Activated naive CD4-positive, alpha-beta T cell treated with anti-CD3 and anti-CD28 coated beads for 36 hours (primary cell): ENCODE results near the gene TTC9B. TPM values are rescaled to one million over a fixed set of nuclear protein-coding genes. Genes with fewer than 3 reads are reported as not detected.
"Not testable (repeated sequence)": the region's sequence is repeated elsewhere in the genome, so short reads cannot be mapped to it uniquely, and the experiment has no call there.

ENCODE experiments used
- CTCF ChIA-PET: fragments of 350-600 bp; sonication (Branson Sonifier 250); formaldehyde crosslinking; loops from one replicate; lab custom pipeline; 2021; ENCODE audit warnings: antibody characterized with exemption; lab: Charles Lee
- DNase-seq: peaks from one replicate; pipeline ENCODE4 v3.0.0-alpha.2; 2020
- H3K27ac Mint-ChIP-seq: one replicate; pipeline ENCODE4 v1.8.0; 2021; ENCODE audit warnings: mild to moderate bottlenecking, mixed read lengths
- H3K27me3 Mint-ChIP-seq: one replicate; pipeline ENCODE4 v1.8.0; 2021; ENCODE audit warnings: low read depth, mixed read lengths
- H3K36me3 Mint-ChIP-seq: one replicate; pipeline ENCODE4 v1.8.0; 2021; ENCODE audit warnings: low read depth, mixed read lengths
- H3K4me1 Mint-ChIP-seq: one replicate; pipeline ENCODE4 v1.8.0; 2021; ENCODE audit warnings: low read depth, mixed read lengths
- H3K4me3 Mint-ChIP-seq: one replicate; pipeline ENCODE4 v1.8.0; 2021; ENCODE audit warnings: mild to moderate bottlenecking, moderate library complexity, mixed read lengths
- H3K9me3 Mint-ChIP-seq: one replicate; pipeline ENCODE4 v1.8.0; 2021; ENCODE audit warnings: mixed read lengths
- intact Hi-C: fragments of 100-400 bp; cut with micrococcal nuclease; formaldehyde crosslinking; loops from one replicate; pipeline ENCODE4 v1.15.1; 2023
- total RNA-seq, 2 experiments: library from RNA; stranded (reverse); gene quantifications; one replicate each; pipeline ENCODE4 v1.2.3, GENCODE V29; 2021

Gene TTC9B
- total RNA-seq, 2 experiments from 2014 or later, result not detected

DNA sequence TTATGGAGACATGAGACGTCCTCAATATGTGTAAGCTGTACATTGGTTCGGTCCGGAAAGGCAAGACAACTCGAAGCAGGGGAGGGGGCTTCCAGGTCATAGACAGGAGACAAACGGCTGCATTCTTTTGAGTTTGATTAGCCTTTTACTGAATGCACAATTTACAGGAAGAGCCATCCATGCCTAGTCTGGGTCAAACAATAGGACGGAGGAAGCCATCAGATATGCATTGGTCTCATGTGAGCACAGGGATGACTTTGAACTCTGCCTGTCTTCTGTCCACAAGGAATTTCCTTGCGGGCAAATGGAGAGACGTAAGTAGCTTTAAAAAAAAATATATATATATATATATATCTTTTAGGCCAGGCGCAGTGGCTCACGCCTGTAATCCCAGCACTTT, 10.2 kb upstream of the TTC9B start:
- Mint-ChIP-seq H3K4me3 (no peak overlapping the region), H3K9me3 (no peaks in the 10 kb centered on the region), H3K36me3 (no peaks in the 10 kb centered on the region), H3K27me3 (peaks cover 41% of the 10 kb centered on the region), H3K27ac (no peak overlapping the region), H3K4me1 (peaks cover 32% of the 10 kb centered on the region)
- intact Hi-C loops, result loop anchor here (2.0 to 5.0 kb wide), 3 partner anchors 54 to 231 kb away; partner anchors contain the start of genes C19orf47, PLD3 and ZNF546
- CTCF ChIA-PET, result interaction anchor here (0.6 to 1.7 kb wide), 2 partner anchors 11 to 43 kb away, joined by 3 to 4 read pairs; no protein-coding TSS in a partner anchor
- DNase-seq, result no peak

DNA sequence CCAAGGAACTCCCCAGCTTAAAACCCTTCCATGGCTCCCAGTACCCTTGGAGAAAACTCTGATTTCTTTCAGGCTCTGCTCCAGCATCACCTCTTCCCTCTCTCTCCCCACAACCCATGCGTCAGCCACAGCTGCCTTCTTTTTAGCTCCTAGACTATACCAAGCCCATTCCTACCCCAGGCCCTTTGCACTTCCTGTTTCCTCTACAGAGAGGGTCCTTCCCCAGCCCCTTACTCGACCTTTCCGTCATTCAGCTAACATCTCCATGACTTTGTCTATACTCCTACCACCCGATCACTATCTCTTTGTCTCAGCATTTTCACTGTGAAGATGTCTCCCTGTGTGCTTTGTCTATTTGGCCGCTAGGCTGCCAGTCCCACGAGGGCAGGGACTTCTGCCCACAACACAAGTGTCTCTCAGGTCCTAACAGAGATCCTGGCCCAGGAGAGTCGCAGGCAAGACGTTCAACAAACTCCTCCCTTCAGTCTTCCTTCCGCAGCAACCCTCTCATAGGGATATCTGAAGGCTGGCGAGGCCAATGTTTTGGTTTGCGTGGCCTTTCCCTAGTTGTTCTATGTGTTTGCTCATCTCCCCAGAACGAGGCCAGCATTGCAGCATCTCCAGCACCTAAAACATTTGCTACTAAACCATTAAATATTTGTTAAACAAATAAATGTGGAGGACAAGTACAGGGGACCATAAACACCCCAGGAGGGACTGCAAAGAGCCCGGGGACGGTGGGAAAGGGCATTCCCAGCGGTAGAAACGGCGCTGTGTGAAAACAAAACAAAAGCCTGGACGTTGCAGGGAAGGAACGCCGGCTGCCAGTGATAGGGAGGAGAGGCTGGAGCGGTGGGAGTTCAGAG, 7.5 kb upstream of the TTC9B start:
- no peak overlapping the region for H3K27ac Mint-ChIP-seq
- H3K36me3 Mint-ChIP-seq, result no peaks in the 10 kb centered on the region
- H3K9me3 Mint-ChIP-seq, result no peaks in the 10 kb centered on the region
- H3K4me1 Mint-ChIP-seq, result peaks cover 36% of the 10 kb centered on the region
- no peak for DNase-seq
- peak overlapping the region; percentile 23 for H3K4me3 Mint-ChIP-seq
- H3K27me3 Mint-ChIP-seq, result peaks cover 49% of the 10 kb centered on the region
- intact Hi-C loops, result loop anchor here (5.0 kb wide), 2 partner anchors 57 to 228 kb away; partner anchors contain the start of gene ZNF546
- CTCF ChIA-PET, result interaction anchor here (1.0 kb wide), 1 partner anchor 84 kb away, joined by 3 read pairs; no protein-coding TSS in a partner anchor

DNA sequence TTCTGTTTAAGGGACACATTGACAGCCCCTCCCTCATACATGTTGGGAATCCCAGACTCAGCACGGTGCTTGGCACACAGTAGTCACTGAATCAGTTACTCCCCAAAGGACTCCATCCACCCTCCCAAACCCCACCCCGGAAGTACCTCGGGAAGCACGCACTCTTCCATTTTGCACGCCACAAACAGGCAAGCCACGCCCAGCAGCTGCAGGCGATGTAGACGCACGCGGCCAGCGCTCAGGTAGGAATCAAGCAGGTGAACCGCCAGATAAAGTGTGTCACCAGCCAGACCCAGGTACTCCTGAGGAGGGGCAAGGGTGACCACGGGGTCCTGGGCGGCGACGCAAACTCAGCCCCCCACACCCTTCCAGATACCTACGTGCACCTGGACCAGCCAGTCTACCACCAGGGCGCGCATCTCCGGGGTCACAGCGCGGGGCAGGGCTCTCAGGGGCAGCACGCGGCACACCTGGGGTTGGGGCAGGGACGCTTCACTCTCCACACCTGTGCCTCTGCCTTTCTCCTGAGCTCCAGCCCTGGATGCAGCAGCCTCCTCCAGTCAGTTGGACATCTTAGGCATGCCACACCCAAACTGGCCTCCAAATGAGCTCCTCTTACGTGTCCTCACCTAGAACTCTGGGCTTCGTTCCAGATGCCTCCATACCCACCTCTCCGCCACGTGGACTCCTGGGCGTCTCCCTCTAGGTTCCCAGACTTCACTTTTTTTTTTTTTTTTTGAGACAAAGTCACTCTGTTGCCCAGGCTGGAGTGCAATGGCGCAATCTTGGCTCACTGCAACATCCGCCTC, 6.4 kb upstream of the TTC9B start:
- Mint-ChIP-seq H3K9me3 (no peaks in the 10 kb centered on the region), H3K4me3 (no peak overlapping the region), H3K4me1 (peaks cover 30% of the 10 kb centered on the region), H3K27me3 (peaks cover 58% of the 10 kb centered on the region), H3K36me3 (no peaks in the 10 kb centered on the region), H3K27ac (no peak overlapping the region)
- intact Hi-C loops, result loop anchor here (5.0 kb wide), 2 partner anchors 58 to 227 kb away; partner anchors contain the start of gene ZNF546
- CTCF ChIA-PET, result interaction anchor here (1.0 kb wide), 1 partner anchor 83 kb away, joined by 3 read pairs; no protein-coding TSS in a partner anchor
- no peak for DNase-seq

DNA sequence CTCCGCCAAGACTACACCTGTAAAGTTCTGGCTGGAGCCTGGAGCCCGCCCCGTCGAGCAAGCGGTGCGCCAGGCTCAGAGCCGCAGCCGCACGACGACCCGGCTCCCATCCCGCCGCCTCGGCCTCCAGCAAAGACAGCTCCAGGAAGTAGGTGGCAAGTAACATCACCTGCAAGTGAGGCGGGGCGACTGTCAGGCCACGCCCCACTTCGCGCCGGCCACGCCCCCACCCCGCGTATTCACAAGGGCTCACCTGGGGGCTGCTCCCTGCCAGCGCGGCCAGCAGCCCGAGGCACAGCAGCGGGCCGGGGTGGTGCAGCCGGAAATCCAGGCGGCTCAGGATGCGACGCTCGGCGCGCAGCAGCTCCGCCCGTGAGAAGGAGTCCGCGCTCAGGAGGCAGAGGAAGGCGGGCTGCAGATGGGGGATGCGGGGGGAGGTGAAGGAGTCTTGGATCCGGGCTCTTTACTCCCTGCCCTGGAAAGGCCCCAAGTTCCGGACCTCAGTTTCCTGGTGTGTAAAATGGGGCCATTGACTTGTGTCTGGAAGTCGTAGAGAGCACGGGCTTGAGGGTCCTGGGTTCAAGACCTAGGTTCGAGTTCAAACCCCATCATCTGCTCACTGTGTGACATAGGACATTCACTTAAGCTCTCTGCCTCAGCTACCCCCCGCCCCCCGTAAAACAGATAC, 5.1 kb upstream of the TTC9B start:
- no peak overlapping the region for H3K4me3 Mint-ChIP-seq
- no peak overlapping the region for H3K27ac Mint-ChIP-seq
- DNase-seq, result peak; percentile 40
- no peaks in the 10 kb centered on the region for H3K36me3 Mint-ChIP-seq
- CTCF ChIA-PET, result interaction anchor here (1.2 to 1.7 kb wide), 2 partner anchors 58 to 84 kb away, joined by 4 to 5 read pairs; no protein-coding TSS in a partner anchor
- intact Hi-C loops, result loop anchor here (2.0 kb wide), 1 partner anchor 32 kb away; the partner anchor contains the start of gene MAP3K10
- H3K9me3 Mint-ChIP-seq, result no peaks in the 10 kb centered on the region
- peaks cover 23% of the 10 kb centered on the region for H3K4me1 Mint-ChIP-seq
- H3K27me3 Mint-ChIP-seq, result peaks cover 69% of the 10 kb centered on the region

DNA sequence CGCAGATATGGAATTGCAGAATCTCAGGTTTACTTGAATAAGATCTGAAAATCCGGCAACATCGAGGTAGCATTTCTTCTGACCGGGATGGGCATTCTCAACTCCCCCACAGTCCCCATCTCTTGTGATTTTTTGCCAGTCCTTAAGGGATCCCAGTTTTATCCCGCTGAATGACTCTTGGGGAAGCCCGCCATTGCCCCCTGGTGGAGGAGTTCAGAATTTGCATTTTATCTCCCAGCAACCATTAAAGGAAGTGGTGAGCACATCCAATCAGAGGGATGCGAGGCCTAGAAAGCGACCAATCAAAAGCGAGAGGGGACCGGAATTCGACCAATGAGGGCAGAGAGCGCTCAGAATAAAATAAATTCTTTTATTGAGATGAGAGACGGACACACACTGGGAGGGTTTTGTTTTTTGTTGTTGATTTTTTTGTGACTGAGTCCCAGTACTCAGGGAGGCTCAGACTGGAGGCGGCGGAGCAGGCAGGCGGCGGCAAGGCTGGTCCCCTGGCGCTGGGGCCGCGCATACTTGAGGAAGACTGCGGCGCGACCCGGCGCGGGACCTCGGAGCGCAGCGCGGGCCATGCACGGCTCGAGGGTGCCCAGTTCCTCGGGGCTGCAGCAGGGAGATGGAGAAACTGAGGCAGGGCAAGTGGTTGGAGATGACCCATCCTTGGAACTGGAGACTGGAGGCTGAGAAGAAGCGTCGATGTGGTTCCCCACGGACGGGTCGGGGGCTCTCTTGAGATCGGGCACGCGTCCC, 3.9 kb upstream of the TTC9B start:
- Mint-ChIP-seq H3K27me3 (peaks cover 68% of the 10 kb centered on the region), H3K4me1 (peaks cover 22% of the 10 kb centered on the region), H3K27ac (no peak overlapping the region), H3K4me3 (no peak overlapping the region), H3K9me3 (no peaks in the 10 kb centered on the region), H3K36me3 (no peaks in the 10 kb centered on the region)
- CTCF ChIA-PET, result interaction anchor here (1.1 to 5.9 kb wide), 4 partner anchors 57 to 85 kb away, joined by 3 to 39 read pairs (median 6); no protein-coding TSS in a partner anchor
- intact Hi-C loops, result loop anchor here (1.0 to 2.0 kb wide), 2 partner anchors 31 to 83 kb away; partner anchors contain the start of gene MAP3K10
- peak; percentile 86 for DNase-seq

DNA sequence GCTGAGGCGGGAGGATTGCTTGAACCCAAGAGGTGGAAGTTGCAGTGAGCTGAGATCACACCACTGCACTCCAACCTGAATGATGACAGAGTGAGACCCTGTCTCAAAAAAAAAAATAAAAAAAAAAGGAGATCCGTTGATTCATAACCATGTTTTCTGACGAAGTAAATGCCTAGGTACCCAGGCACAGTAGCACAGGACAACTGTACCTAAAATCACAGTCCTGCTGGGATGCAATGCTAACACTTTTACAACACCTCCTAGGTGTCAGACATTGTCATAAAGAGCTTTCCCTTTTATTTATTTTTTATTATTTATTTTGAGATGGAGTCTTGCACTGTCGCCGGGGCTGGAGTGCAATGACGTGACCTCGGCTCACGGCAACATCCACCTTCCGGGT, 2.5 kb upstream of the TTC9B start:
- peaks cover 72% of the 10 kb centered on the region for H3K27me3 Mint-ChIP-seq
- DNase-seq, result no peak
- intact Hi-C loops, result no loop called here
- peaks cover 19% of the 10 kb centered on the region for H3K4me1 Mint-ChIP-seq
- H3K27ac Mint-ChIP-seq, result no peak overlapping the region
- H3K4me3 Mint-ChIP-seq, result no peak overlapping the region
- no peaks in the 10 kb centered on the region for H3K36me3 Mint-ChIP-seq
- no peaks in the 10 kb centered on the region for H3K9me3 Mint-ChIP-seq
- CTCF ChIA-PET, result interaction anchor here (0.7 to 5.9 kb wide), 9 partner anchors 11 to 586 kb away, joined by 3 to 39 read pairs (median 3); no protein-coding TSS in a partner anchor

DNA sequence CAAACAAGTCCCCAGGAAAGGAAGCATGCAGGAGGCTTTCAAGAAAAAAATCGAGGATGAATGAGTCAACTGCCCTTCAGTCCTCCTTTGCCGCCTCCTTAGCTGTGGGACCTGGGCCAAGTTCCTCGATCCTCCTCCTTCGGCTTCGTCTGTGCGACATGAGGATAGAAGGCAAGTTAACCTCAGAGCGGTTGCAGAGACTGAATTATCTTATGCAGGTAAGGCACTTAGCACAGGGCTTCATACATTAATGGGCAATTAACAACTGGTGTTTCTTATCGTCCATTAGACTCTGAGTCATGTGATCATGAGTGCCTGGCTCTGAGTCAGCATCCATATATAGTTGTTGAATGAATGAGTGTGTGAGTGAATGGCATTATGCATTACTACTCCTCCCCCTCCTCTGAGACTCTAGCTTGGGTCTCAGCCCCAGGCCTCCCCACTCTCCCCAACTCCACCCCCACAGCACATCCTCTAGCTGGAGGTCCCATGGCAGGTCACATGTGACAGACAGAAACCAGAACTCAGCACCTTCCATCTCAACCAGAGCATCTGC, 1.6 kb upstream of the TTC9B start:
- no peak overlapping the region for H3K4me3 Mint-ChIP-seq
- no peaks in the 10 kb centered on the region for H3K9me3 Mint-ChIP-seq
- peaks cover 16% of the 10 kb centered on the region for H3K4me1 Mint-ChIP-seq
- no peak overlapping the region for H3K27ac Mint-ChIP-seq
- DNase-seq, result no peak
- CTCF ChIA-PET, result interaction anchor here (0.9 to 5.9 kb wide), 4 partner anchors 12 to 80 kb away, joined by 3 to 39 read pairs (median 6); no protein-coding TSS in a partner anchor
- H3K27me3 Mint-ChIP-seq, result peaks cover 64% of the 10 kb centered on the region
- intact Hi-C loops, result no loop called here
- no peaks in the 10 kb centered on the region for H3K36me3 Mint-ChIP-seq

DNA sequence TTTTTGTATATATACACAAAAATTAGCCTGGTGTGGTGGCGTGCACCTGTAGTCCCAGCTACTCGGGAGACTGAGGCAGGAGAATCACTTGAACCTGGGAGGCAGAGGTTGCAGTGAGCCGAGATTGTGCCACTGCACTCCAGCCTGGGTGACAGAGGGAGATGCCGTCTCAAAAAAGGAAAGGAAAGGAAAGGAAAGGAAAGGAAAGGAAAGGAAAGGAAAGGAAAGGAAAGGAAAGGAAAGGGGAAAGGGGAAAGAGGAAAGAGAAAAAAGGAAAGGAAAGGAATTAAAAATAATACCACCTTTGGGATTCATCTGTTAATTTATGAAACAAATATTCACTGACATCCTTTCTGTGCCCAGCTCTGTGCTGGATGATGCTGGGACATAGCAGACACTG, 845 bp upstream of the TTC9B start:
- CTCF ChIA-PET, result interaction anchor here (1.4 to 5.9 kb wide), 3 partner anchors 54 to 91 kb away, joined by 4 to 39 read pairs (median 8); no protein-coding TSS in a partner anchor
- H3K9me3 Mint-ChIP-seq, H3K4me3 Mint-ChIP-seq, H3K36me3 Mint-ChIP-seq, H3K27ac Mint-ChIP-seq, intact Hi-C loops, DNase-seq: not testable (repeated sequence)
- Mint-ChIP-seq H3K27me3 (peaks cover 56% of the 10 kb centered on the region), H3K4me1 (peaks cover 16% of the 10 kb centered on the region)

DNA sequence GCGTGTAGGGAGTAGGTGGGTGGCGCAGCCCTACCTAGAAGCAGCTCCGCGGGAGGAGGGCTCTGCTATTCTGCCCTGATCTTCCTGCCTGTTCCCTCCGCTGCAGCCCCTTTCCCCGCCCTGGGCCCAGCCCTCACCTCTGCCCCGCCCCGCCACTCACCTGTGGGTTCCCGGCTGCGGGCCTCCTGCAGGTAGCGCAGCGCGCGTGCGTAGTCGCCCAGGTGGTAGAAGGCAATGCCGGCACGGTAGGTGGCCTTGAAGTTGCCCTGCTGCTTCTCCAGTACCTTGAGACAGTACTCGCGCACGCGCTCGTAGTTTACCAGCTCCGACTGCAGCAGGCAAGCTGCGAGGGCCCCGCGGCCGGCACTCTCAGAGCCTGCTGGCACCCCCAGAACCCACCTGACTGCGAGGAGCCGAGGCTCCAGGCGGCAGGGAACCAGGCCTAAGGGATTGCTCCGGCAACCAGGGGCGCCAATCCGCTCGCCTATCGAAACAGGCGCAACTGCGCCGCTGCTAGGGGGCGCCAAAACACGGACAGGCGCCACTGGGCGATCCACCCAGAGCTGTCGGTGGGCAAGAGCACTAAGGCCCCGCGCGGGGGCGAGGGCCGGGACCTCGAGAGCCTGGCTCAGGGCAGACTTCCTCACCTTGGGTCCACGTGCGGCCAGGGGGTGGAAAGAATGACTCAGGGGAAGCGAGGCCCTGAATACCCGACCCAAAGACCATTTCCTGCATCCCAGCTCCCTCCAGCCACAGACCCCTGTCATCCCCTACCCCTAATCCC, 965 bp downstream of the TTC9B start:
- intact Hi-C loops, result no loop called here
- Mint-ChIP-seq H3K36me3 (no peaks in the 10 kb centered on the region), H3K4me3 (no peak overlapping the region), H3K27ac (no peak overlapping the region), H3K9me3 (no peaks in the 10 kb centered on the region), H3K27me3 (peaks cover 50% of the 10 kb centered on the region), H3K4me1 (peaks cover 14% of the 10 kb centered on the region)
- CTCF ChIA-PET, result interaction anchor here (1.1 to 5.9 kb wide), 5 partner anchors 10 to 295 kb away, joined by 3 to 39 read pairs (median 3); no protein-coding TSS in a partner anchor
- DNase-seq, result no peak

DNA sequence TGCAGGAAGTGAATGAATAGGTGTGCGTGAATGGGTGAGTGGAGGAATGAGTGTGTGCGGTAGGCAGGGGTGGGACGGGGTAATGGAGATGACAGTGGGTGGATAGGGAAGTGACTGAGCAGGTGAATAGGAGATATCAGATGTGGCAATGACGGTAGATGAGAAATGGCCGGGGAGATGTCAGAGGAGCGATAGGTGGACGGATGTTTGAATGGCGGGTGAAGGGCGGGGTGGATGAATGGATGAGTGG, 1.5 kb downstream of the TTC9B start:
- peaks cover 46% of the 10 kb centered on the region for H3K27me3 Mint-ChIP-seq
- H3K4me1 Mint-ChIP-seq, result peaks cover 12% of the 10 kb centered on the region
- intact Hi-C loops, result no loop called here
- H3K4me3 Mint-ChIP-seq, result no peak overlapping the region
- no peaks in the 10 kb centered on the region for H3K36me3 Mint-ChIP-seq
- no peak overlapping the region for H3K27ac Mint-ChIP-seq
- CTCF ChIA-PET, result interaction anchor here (1.2 to 5.9 kb wide), 3 partner anchors 11 to 76 kb away, joined by 3 to 39 read pairs (median 3); no protein-coding TSS in a partner anchor
- no peaks in the 10 kb centered on the region for H3K9me3 Mint-ChIP-seq
- DNase-seq, result no peak
